HCT116 (cell line): ENCODE data around the gene CDK10. TPM values are rescaled to one million over a fixed set of nuclear protein-coding genes. Genes with fewer than 3 reads are reported as not detected.

ENCODE experiments used
- ATAC-seq: fragments of 200-7000 bp; cut with Tn5 transposase; 2 replicates; pipeline ENCODE4 v1.9.1; 2020; ENCODE audit warnings: mild to moderate bottlenecking, moderate library complexity
- BruUV-seq: library from RNA; stranded (reverse); fragments of 400-500 nt; replicated peaks from 2 replicates; lab custom pipeline; 2021; lab: Mats Ljungman, UMichigan
- CTCF ChIA-PET: fragments of 300-600 bp; sonication (Branson Sonifier 250); formaldehyde crosslinking; loops from one replicate; lab custom pipeline; 2021; ENCODE audit warnings: antibody characterized with exemption; lab: Charles Lee
- POLR2A ChIA-PET: fragments of 300-600, 350-600 bp; sonication (Branson Sonifier 250); formaldehyde crosslinking; loops from one replicate; lab custom pipeline; 2021; ENCODE audit warnings: antibody characterized with exemption; lab: Charles Lee
- RAD21 ChIA-PET, 2 experiments: fragments of 300-600 bp; sonication (Branson Sonifier 250); formaldehyde crosslinking; loops; one replicate each; lab custom pipeline; 2023; ENCODE audit warnings: low total read pairs in 2 of 2; ENCODE audit not compliant: uncharacterized antibody in 2 of 2, unreplicated experiment in 2 of 2, low non-redundant PET in 1 of 2; lab: Charles Lee
- DNase-seq: peaks from one replicate; pipeline ENCODE4 v3.0.0-alpha.2; 2010; ENCODE audit warnings: low read depth, low spot score
- H2AFZ ChIP-seq: fragments of 200-600 bp; shearing (Covaris generic), sonication (generic); 2 replicates; pipeline ENCODE4 v1.6.1; 2017; ENCODE audit warnings: low read depth, mixed run types, mixed read lengths, antibody characterized with exemption, low read length; ENCODE audit not compliant: poor library complexity, severe bottlenecking
- H3K27ac ChIP-seq: 2 replicates; pipeline ENCODE4 v1.5.1; 2012; ENCODE audit warnings: low read depth, low read length
- H3K27me3 ChIP-seq: fragments of 200-600 bp; sonication (generic); 2 replicates; pipeline ENCODE4 v1.6.1; 2016; ENCODE audit warnings: mixed run types, low read length, mixed read lengths; ENCODE audit not compliant: insufficient read depth
- H3K36me3 ChIP-seq, 2 experiments: fragments of 200-500 bp in 1 of 2; fragments of 200-600 bp in 1 of 2; sonication (Bioruptor generic) in 1 of 2; sonication (generic) in 1 of 2; 2 replicates each; pipeline versions ENCODE4 v1.5.1 to v1.6.1; 2014 to 2016; ENCODE audit warnings: low read length in 2 of 2, inconsistent platforms in 1 of 2, mixed read lengths in 1 of 2, mixed run types in 1 of 2; ENCODE audit not compliant: insufficient read depth in 2 of 2, control insufficient read depth in 1 of 2
- H3K4me1 ChIP-seq, 2 experiments: fragments of 200-600 bp in 1 of 2; sonication (generic) in 1 of 2; 2 replicates each; pipeline versions ENCODE4 v1.5.1 to v1.6.1; 2012 to 2017; ENCODE audit warnings: low read length in 2 of 2, inconsistent platforms in 1 of 2, mild to moderate bottlenecking in 1 of 2, mixed read lengths in 1 of 2, mixed run types in 1 of 2, moderate library complexity in 1 of 2; ENCODE audit not compliant: insufficient read depth in 2 of 2, control insufficient read depth in 1 of 2
- H3K4me2 ChIP-seq: fragments of 200-600 bp; sonication (generic); 2 replicates; pipeline ENCODE4 v1.6.1; 2017; ENCODE audit warnings: mixed run types, low read length, mixed read lengths
- H3K4me3 ChIP-seq, 2 experiments: fragments of 200-600 bp in 1 of 2; sonication (generic) in 1 of 2; replicated peaks in 1 of 2; 2 replicates each; pipeline ENCODE4 v1.5.1; 2011 to 2016; ENCODE audit warnings: low read length in 2 of 2, control low read depth in 1 of 2, low read depth in 1 of 2, mild to moderate bottlenecking in 1 of 2, mixed read lengths in 1 of 2, mixed run types in 1 of 2
- H3K79me2 ChIP-seq: fragments of 200-600 bp; sonication (generic); 2 replicates; pipeline ENCODE4 v1.6.1; 2017; ENCODE audit warnings: mild to moderate bottlenecking, mixed run types, low read length, moderate library complexity, mixed read lengths; ENCODE audit not compliant: insufficient read depth
- H3K9ac ChIP-seq: fragments of 200-600 bp; sonication (generic); 2 replicates; pipeline ENCODE4 v1.6.1; 2016; ENCODE audit warnings: low read length, mixed read lengths
- H3K9me2 ChIP-seq: fragments of 200-600 bp; sonication (generic), shearing (Covaris generic); 2 replicates; pipeline ENCODE4 v1.6.1; 2017; ENCODE audit warnings: mixed run types, mild to moderate bottlenecking, moderate library complexity; ENCODE audit not compliant: insufficient read depth
- H3K9me3 ChIP-seq, 2 experiments: fragments of 200-500 bp in 1 of 2; fragments of 200-600 bp in 1 of 2; sonication (Bioruptor generic) in 1 of 2; sonication (generic) in 1 of 2; 2 replicates each; pipeline ENCODE4 v1.6.1; 2014 to 2017; ENCODE audit warnings: low read length in 2 of 2, mixed read lengths in 2 of 2, inconsistent platforms in 1 of 2, low read depth in 1 of 2, mild to moderate bottlenecking in 1 of 2, mixed run types in 1 of 2, moderate library complexity in 1 of 2; ENCODE audit not compliant: control insufficient read depth in 1 of 2, insufficient read depth in 1 of 2
- H4K20me1 ChIP-seq: fragments of 200-600 bp; sonication (generic), shearing (Covaris generic); 2 replicates; pipeline ENCODE4 v1.6.1; 2017; ENCODE audit warnings: mixed run types, mild to moderate bottlenecking, moderate library complexity; ENCODE audit not compliant: insufficient read depth
- ELF1 ChIP-seq: IDR thresholded peaks from 2 replicates; pipeline ENCODE4 v1.6.1; 2012; ENCODE audit warnings: low read depth, borderline replicate concordance
- intact Hi-C: fragments of 100-400 bp; cut with micrococcal nuclease; formaldehyde crosslinking; loops from 2 replicates; pipeline ENCODE4 v1.10.0; 2022
- total RNA-seq: library from RNA; stranded (reverse); gene quantifications from one replicate; pipeline ENCODE4 v1.2.1, GENCODE V29; 2021; ENCODE audit not compliant: unreplicated experiment
- TF ChIP-seq, protein P1 (sequence below): IDR thresholded peaks from 2 replicates; pipeline ENCODE4 v1.6.1; 2012; ENCODE audit warnings: low read depth

CDK10 gene
- total RNA-seq, 1 experiment from 2014 or later = 165 TPM

- Histone ChIP-seq H3K9me3 (peaks cover 5% of the 10 kb centered on the region in 2 experiments; a peak in 1 of 4 replicates), H3K27me3 (no peaks in the 10 kb centered on the region), H2AFZ (no peak overlapping the region), H4K20me1 (no peaks in the 10 kb centered on the region)
- no peak for TF ChIP-seq ELF1
- TF ChIP-seq, protein P1, sequence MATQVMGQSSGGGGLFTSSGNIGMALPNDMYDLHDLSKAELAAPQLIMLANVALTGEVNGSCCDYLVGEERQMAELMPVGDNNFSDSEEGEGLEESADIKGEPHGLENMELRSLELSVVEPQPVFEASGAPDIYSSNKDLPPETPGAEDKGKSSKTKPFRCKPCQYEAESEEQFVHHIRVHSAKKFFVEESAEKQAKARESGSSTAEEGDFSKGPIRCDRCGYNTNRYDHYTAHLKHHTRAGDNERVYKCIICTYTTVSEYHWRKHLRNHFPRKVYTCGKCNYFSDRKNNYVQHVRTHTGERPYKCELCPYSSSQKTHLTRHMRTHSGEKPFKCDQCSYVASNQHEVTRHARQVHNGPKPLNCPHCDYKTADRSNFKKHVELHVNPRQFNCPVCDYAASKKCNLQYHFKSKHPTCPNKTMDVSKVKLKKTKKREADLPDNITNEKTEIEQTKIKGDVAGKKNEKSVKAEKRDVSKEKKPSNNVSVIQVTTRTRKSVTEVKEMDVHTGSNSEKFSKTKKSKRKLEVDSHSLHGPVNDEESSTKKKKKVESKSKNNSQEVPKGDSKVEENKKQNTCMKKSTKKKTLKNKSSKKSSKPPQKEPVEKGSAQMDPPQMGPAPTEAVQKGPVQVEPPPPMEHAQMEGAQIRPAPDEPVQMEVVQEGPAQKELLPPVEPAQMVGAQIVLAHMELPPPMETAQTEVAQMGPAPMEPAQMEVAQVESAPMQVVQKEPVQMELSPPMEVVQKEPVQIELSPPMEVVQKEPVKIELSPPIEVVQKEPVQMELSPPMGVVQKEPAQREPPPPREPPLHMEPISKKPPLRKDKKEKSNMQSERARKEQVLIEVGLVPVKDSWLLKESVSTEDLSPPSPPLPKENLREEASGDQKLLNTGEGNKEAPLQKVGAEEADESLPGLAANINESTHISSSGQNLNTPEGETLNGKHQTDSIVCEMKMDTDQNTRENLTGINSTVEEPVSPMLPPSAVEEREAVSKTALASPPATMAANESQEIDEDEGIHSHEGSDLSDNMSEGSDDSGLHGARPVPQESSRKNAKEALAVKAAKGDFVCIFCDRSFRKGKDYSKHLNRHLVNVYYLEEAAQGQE = no peak
- TF ChIP-seq, all 23 proteins: peak for 0
- POLR2A ChIA-PET = no interaction called here
- no peak for ATAC-seq
- H3K9me2 ChIP-seq = no peaks in the 10 kb centered on the region
- no peak overlapping the region for H3K4me3 ChIP-seq
- CTCF ChIA-PET = no interaction called here
- no peak overlapping the region for H3K4me2 ChIP-seq
- no peak for DNase-seq
- H3K27ac ChIP-seq = no peak overlapping the region
- no peaks in the 10 kb centered on the region for H3K79me2 ChIP-seq
- peaks cover 0 to 5% of the 10 kb centered on the region in 2 experiments; a peak in 1 of 4 replicates for H3K4me1 ChIP-seq
- no peak overlapping the region for H3K9ac ChIP-seq
- intact Hi-C loops = no loop called here
- peaks cover 0 to 4% of the 10 kb centered on the region in 2 experiments; a peak in 1 of 4 replicates for H3K36me3 ChIP-seq
- BruUV-seq = no TSS peak
- RAD21 ChIA-PET = no interaction called here
These were observed 16.7 kb upstream of the CDK10 start for GRCh38 chr16:89669755-89670154.
